KMS-11 (cell line): ENCODE results near the gene CPNE2.

Source experiments
- H2AFZ ChIP-seq: fragments of 200-600 bp; sonication (generic); 2 replicates; pipeline ENCODE4 v1.6.1; 2016; ENCODE audit warnings: antibody characterized with exemption, mixed run types, low read depth
- H3K27ac ChIP-seq: fragments of 200-600 bp; sonication (generic); 2 replicates; pipeline ENCODE4 v1.6.1; 2016; ENCODE audit warnings: mild to moderate bottlenecking, mixed run types
- H3K27me3 ChIP-seq: fragments of 200-600 bp; sonication (generic); 2 replicates; pipeline ENCODE4 v1.6.1; 2017; ENCODE audit warnings: mild to moderate bottlenecking, low read depth, mixed run types, moderate library complexity; ENCODE audit not compliant: insufficient read depth
- H3K36me3 ChIP-seq: fragments of 200-600 bp; sonication (generic); 2 replicates; pipeline ENCODE4 v1.6.1; 2017; ENCODE audit warnings: mild to moderate bottlenecking, mixed run types; ENCODE audit not compliant: insufficient read depth
- H3K4me1 ChIP-seq: fragments of 200-600 bp; sonication (generic); 2 replicates; pipeline ENCODE4 v1.6.1; 2016; ENCODE audit warnings: mild to moderate bottlenecking, low read depth, mixed run types; ENCODE audit not compliant: poor library complexity, severe bottlenecking
- H3K4me2 ChIP-seq: fragments of 200-600 bp; sonication (generic); 2 replicates; pipeline ENCODE4 v1.7.0; 2016; ENCODE audit warnings: mild to moderate bottlenecking, mixed run types
- H3K4me3 ChIP-seq: fragments of 200-600 bp; sonication (generic); IDR thresholded peaks from 2 replicates; pipeline ENCODE4 v1.6.1; 2017; ENCODE audit warnings: low read depth, low read length, mixed read lengths; ENCODE audit not compliant: insufficient read depth
- H3K79me2 ChIP-seq: fragments of 200-600 bp; sonication (generic); 2 replicates; pipeline ENCODE4 v1.6.1; 2016; ENCODE audit warnings: low read depth, mixed run types; ENCODE audit not compliant: insufficient read depth
- H3K9ac ChIP-seq: fragments of 200-600 bp; sonication (generic); 2 replicates; pipeline ENCODE4 v1.6.1; 2016; ENCODE audit warnings: mild to moderate bottlenecking, mixed run types
- H4K20me1 ChIP-seq: fragments of 200-600 bp; sonication (generic); 2 replicates; pipeline ENCODE4 v1.6.1; 2016; ENCODE audit warnings: mild to moderate bottlenecking, mixed run types; ENCODE audit not compliant: insufficient read depth
- TF ChIP-seq, protein P1 (sequence below): fragments of 200-600 bp; sonication (generic); conservative IDR thresholded peaks from 2 replicates; pipeline ENCODE4 v1.6.1; 2017; ENCODE audit warnings: low read depth, mild to moderate bottlenecking, antibody characterized with exemption, low read length, moderate library complexity, mixed read lengths

CPNE2 gene

DNA sequence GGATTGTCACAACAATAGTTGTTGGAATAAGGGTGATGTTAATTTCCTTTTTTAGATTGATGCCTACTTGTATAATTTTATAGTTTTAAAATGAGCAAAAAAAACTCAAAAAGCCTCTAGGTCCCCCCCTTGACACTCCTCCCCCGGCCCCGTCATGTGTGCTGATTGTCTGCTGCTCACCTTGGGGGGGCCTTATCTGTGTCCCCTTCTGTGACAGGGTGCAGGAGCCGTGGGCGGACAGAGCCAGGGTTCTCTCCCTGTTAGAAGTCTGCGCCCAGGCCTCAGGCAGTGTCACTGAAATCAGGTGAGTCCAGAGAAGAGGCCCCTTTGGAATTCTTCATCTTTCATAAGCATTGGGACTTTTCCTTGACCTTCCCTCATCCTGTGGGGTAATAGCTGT lies 27.4 kb upstream of the CPNE2 start:
- no peak overlapping the region for H3K4me2 ChIP-seq
- H3K9ac ChIP-seq, result no peak overlapping the region
- H3K4me3 ChIP-seq, result no peak overlapping the region
- H3K36me3 ChIP-seq, result no peaks in the 10 kb centered on the region
- H3K79me2 ChIP-seq, result no peaks in the 10 kb centered on the region
- no peaks in the 10 kb centered on the region for H4K20me1 ChIP-seq
- no peak overlapping the region for H3K27ac ChIP-seq
- H2AFZ ChIP-seq, result no peak overlapping the region
- TF ChIP-seq, protein P1, sequence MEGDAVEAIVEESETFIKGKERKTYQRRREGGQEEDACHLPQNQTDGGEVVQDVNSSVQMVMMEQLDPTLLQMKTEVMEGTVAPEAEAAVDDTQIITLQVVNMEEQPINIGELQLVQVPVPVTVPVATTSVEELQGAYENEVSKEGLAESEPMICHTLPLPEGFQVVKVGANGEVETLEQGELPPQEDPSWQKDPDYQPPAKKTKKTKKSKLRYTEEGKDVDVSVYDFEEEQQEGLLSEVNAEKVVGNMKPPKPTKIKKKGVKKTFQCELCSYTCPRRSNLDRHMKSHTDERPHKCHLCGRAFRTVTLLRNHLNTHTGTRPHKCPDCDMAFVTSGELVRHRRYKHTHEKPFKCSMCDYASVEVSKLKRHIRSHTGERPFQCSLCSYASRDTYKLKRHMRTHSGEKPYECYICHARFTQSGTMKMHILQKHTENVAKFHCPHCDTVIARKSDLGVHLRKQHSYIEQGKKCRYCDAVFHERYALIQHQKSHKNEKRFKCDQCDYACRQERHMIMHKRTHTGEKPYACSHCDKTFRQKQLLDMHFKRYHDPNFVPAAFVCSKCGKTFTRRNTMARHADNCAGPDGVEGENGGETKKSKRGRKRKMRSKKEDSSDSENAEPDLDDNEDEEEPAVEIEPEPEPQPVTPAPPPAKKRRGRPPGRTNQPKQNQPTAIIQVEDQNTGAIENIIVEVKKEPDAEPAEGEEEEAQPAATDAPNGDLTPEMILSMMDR, result no peak
- H3K27me3 ChIP-seq, result no peaks in the 10 kb centered on the region
- H3K4me1 ChIP-seq, result peaks cover 27% of the 10 kb centered on the region

GRCh38 chr16:57066625-57067024 lies 25.8 kb upstream of the CPNE2 start:
- Histone ChIP-seq H3K4me2 (no peak overlapping the region), H3K4me1 (peaks cover 26% of the 10 kb centered on the region), H3K27me3 (no peaks in the 10 kb centered on the region), H3K27ac (no peak overlapping the region), H3K4me3 (no peak overlapping the region), H3K79me2 (no peaks in the 10 kb centered on the region), H3K36me3 (no peaks in the 10 kb centered on the region), H4K20me1 (no peaks in the 10 kb centered on the region), H3K9ac (no peak overlapping the region), H2AFZ (no peak overlapping the region)
- TF ChIP-seq, protein P1, result no peak

DNA sequence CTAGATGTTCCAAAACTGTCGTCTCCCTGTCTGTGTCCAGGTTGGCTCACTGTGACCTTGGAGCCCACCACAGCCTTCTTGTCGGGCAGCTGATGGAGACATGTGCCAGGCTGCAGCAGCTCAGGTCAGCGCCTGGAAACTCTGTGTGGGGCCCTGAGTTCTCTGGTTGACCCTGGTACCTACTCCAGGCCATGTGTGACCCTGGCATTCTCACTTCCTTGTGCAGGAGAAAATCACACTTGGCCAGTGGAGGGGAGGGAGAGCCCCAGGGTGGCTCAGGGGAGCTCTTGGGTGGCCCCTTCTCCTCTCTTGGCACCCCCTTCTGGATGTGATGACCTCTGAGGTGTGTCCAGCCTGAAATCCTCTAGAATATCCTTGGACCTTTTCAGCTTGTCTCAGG lies 25.0 kb upstream of the CPNE2 start:
- no peaks in the 10 kb centered on the region for H4K20me1 ChIP-seq
- H2AFZ ChIP-seq, result no peak overlapping the region
- peaks cover 26% of the 10 kb centered on the region for H3K4me1 ChIP-seq
- H3K9ac ChIP-seq, result no peak overlapping the region
- H3K4me3 ChIP-seq, result no peak overlapping the region
- TF ChIP-seq, protein P1, result no peak
- H3K27me3 ChIP-seq, result no peaks in the 10 kb centered on the region
- H3K4me2 ChIP-seq, result no peak overlapping the region
- no peaks in the 10 kb centered on the region for H3K36me3 ChIP-seq
- no peak overlapping the region for H3K27ac ChIP-seq
- no peaks in the 10 kb centered on the region for H3K79me2 ChIP-seq

GRCh38 chr16:57069053-57069452 lies 23.3 kb upstream of the CPNE2 start:
- H3K36me3 ChIP-seq, result no peaks in the 10 kb centered on the region
- no peaks in the 10 kb centered on the region for H4K20me1 ChIP-seq
- peaks cover 26% of the 10 kb centered on the region for H3K4me1 ChIP-seq
- no peaks in the 10 kb centered on the region for H3K27me3 ChIP-seq
- TF ChIP-seq, protein P1, result no peak
- H2AFZ ChIP-seq, result no peak overlapping the region
- no peak overlapping the region for H3K27ac ChIP-seq
- H3K9ac ChIP-seq, result no peak overlapping the region
- no peak overlapping the region for H3K4me2 ChIP-seq
- no peaks in the 10 kb centered on the region for H3K79me2 ChIP-seq
- H3K4me3 ChIP-seq, result no peak overlapping the region
